ENCODE results near the gene ZDHHC3. TPM values are rescaled to one million over a fixed set of nuclear protein-coding genes. Genes with fewer than 3 reads are reported as not detected.
A peak's percentile ranks its signal among the peaks of the same experiment; 100 is the strongest.

The ZDHHC3 gene
- total RNA-seq, 1 experiment from 2014 or later: 122 TPM

GRCh38 chr3:45011756-45012508 lies 36.0 kb upstream of the ZDHHC3 start:
- Histone ChIP-seq H3K27ac (ENCODE audit: low read length) (no peak overlapping the region), H3F3A (ENCODE audit: low read length, unreplicated experiment) (no peaks in the 10 kb centered on the region), H3K9me2 (replicated peaks; ENCODE audit: low read length) (no peaks in the 10 kb centered on the region), H3K9me3 (ENCODE audit: low read length) (no peaks in the 10 kb centered on the region), H3K4me1 (ENCODE audit: insufficient read depth, low read length) (no peaks in the 10 kb centered on the region), H3K9ac (ENCODE audit: low read length) (no peak overlapping the region), H4K20me1 (ENCODE audit: low read length) (no peaks in the 10 kb centered on the region), H3K27me3 (ENCODE audit: low read length) (no peaks in the 10 kb centered on the region), H3K36me3 (ENCODE audit: low read depth, low read length) (peaks cover 52% of the 10 kb centered on the region), H3K4me3 (ENCODE audit: low read length) (no peak overlapping the region), H3K4me2 (ENCODE audit: low read length) (no peak overlapping the region), H3K79me2 (ENCODE audit: low read length) (no peaks in the 10 kb centered on the region), H2AFZ (ENCODE audit: low read length) (no peak overlapping the region)
- CTCF ChIA-PET: no interaction called here
- intact Hi-C loops (cut with micrococcal nuclease): no loop called here
- DNase-seq: no peak
- ATAC-seq: no peak
- no TSS peak for BruUV-seq (replicated peaks)
- POLR2A ChIA-PET (ENCODE audit: unreplicated experiment): no interaction called here
- TF ChIP-seq, protein P1, sequence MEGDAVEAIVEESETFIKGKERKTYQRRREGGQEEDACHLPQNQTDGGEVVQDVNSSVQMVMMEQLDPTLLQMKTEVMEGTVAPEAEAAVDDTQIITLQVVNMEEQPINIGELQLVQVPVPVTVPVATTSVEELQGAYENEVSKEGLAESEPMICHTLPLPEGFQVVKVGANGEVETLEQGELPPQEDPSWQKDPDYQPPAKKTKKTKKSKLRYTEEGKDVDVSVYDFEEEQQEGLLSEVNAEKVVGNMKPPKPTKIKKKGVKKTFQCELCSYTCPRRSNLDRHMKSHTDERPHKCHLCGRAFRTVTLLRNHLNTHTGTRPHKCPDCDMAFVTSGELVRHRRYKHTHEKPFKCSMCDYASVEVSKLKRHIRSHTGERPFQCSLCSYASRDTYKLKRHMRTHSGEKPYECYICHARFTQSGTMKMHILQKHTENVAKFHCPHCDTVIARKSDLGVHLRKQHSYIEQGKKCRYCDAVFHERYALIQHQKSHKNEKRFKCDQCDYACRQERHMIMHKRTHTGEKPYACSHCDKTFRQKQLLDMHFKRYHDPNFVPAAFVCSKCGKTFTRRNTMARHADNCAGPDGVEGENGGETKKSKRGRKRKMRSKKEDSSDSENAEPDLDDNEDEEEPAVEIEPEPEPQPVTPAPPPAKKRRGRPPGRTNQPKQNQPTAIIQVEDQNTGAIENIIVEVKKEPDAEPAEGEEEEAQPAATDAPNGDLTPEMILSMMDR (conservative IDR thresholded peaks at IDR 0.05; ENCODE audit: low read depth, low read length): no peak
- TF ChIP-seq EZH2phosphoT487 (IDR thresholded peaks at IDR 0.05; ENCODE audit: borderline replicate concordance, low read length) (no peak), EZH2 (IDR thresholded peaks at IDR 0.05; ENCODE audit: low read length, unreplicated experiment) (no peak)

DNA sequence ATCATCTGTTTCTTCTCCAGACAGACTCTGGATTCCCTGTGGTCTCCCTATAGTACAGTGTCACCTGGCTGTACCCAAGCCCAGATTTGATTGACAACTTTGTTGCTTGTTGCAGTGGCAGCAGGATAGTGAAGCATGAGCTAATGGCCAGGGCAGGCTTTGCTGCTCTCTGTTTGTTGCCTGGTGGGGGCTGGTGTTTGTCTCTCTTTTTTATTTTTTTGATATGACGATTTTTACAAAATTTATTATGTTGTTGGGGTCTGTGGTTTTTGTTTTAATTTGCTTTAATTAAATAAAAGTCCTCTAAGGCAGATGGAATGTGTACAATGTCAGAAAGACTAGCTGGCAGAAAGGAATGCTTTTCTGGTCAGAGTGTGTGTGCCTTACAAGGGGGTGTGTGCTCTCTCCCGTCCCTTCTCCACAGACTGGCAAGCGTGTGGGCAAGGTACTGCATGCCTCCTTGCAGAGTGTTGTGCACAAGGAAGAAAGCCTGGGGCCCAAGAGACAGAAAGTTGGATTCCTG lies 34.9 kb upstream of the ZDHHC3 start:
- no TSS peak for BruUV-seq (replicated peaks)
- H3K36me3 ChIP-seq (ENCODE audit: low read depth, low read length): peaks cover 52% of the 10 kb centered on the region
- H3K9me2 ChIP-seq (replicated peaks; ENCODE audit: low read length): no peaks in the 10 kb centered on the region
- H3K4me1 ChIP-seq (ENCODE audit: insufficient read depth, low read length): no peaks in the 10 kb centered on the region
- H3K4me3 ChIP-seq (ENCODE audit: low read length): no peak overlapping the region
- TF ChIP-seq EZH2 (IDR thresholded peaks at IDR 0.05; ENCODE audit: low read length, unreplicated experiment): no peak
- TF ChIP-seq, protein P1 (conservative IDR thresholded peaks at IDR 0.05; ENCODE audit: low read depth, low read length): no peak
- TF ChIP-seq EZH2phosphoT487 (IDR thresholded peaks at IDR 0.05; ENCODE audit: borderline replicate concordance, low read length): no peak
- H3K79me2 ChIP-seq (ENCODE audit: low read length): no peaks in the 10 kb centered on the region
- no peak overlapping the region for H3K4me2 ChIP-seq (ENCODE audit: low read length)
- H3K9me3 ChIP-seq (ENCODE audit: low read length): no peaks in the 10 kb centered on the region
- H3F3A ChIP-seq (ENCODE audit: low read length, unreplicated experiment): no peaks in the 10 kb centered on the region
- no peak overlapping the region for H2AFZ ChIP-seq (ENCODE audit: low read length)
- no peaks in the 10 kb centered on the region for H4K20me1 ChIP-seq (ENCODE audit: low read length)
- ATAC-seq (peak; percentile 33; the same call in 1 of the 2 replicates), DNase-seq (no peak)
- H3K27ac ChIP-seq (ENCODE audit: low read length): no peak overlapping the region
- intact Hi-C loops (cut with micrococcal nuclease): no loop called here
- ChIA-PET POLR2A (ENCODE audit: unreplicated experiment) (no interaction called here), CTCF (no interaction called here)
- no peak overlapping the region for H3K9ac ChIP-seq (ENCODE audit: low read length)
- no peaks in the 10 kb centered on the region for H3K27me3 ChIP-seq (ENCODE audit: low read length)

- BruUV-seq (replicated peaks): no TSS peak
- CTCF ChIA-PET: no interaction called here
These were observed 33.9 kb upstream of the ZDHHC3 start for GRCh38 chr3:45009868-45010267.

More at GRCh38 chr3:45009868-45010267, 33.9 kb upstream of the ZDHHC3 start:
- Histone ChIP-seq H2AFZ (ENCODE audit: low read length) (no peak overlapping the region), H3K27ac (ENCODE audit: low read length) (no peak overlapping the region), H3K9me2 (replicated peaks; ENCODE audit: low read length) (no peaks in the 10 kb centered on the region), H3F3A (ENCODE audit: low read length, unreplicated experiment) (no peaks in the 10 kb centered on the region), H3K9ac (ENCODE audit: low read length) (no peak overlapping the region), H3K27me3 (ENCODE audit: low read length) (no peaks in the 10 kb centered on the region), H3K9me3 (ENCODE audit: low read length) (no peaks in the 10 kb centered on the region), H3K79me2 (ENCODE audit: low read length) (no peaks in the 10 kb centered on the region), H3K4me1 (ENCODE audit: insufficient read depth, low read length) (no peaks in the 10 kb centered on the region), H3K36me3 (ENCODE audit: low read depth, low read length) (peaks cover 55% of the 10 kb centered on the region), H3K4me3 (ENCODE audit: low read length) (no peak overlapping the region), H4K20me1 (ENCODE audit: low read length) (no peaks in the 10 kb centered on the region), H3K4me2 (ENCODE audit: low read length) (no peak overlapping the region)
- intact Hi-C loops (cut with micrococcal nuclease): no loop called here
- ATAC-seq (no peak), DNase-seq (no peak)
- POLR2A ChIA-PET (ENCODE audit: unreplicated experiment): no interaction called here
- TF ChIP-seq, protein P1 (conservative IDR thresholded peaks at IDR 0.05; ENCODE audit: low read depth, low read length): no peak
- TF ChIP-seq EZH2phosphoT487 (IDR thresholded peaks at IDR 0.05; ENCODE audit: borderline replicate concordance, low read length) (no peak), EZH2 (IDR thresholded peaks at IDR 0.05; ENCODE audit: low read length, unreplicated experiment) (no peak)

Measured in PC-3 (cell line).